GM18907 (cell line): ENCODE results near the gene S100A12.
"Not testable (repeated sequence)": the region's sequence is repeated elsewhere in the genome, so short reads cannot be mapped to it uniquely, and the experiment has no call there.

Experiments
- ATAC-seq: cut with Tn5 transposase; IDR thresholded peaks from one replicate; pipeline ENCODE4 v1.9.1; 2021; ENCODE audit warnings: mild to moderate bottlenecking, moderate library complexity; ENCODE audit not compliant: unreplicated experiment

Gene S100A12

GRCh38 chr1:153375511-153375910 is at the start of gene S100A12:
Gene S100A12 (minus strand): TSS chr1:153375621. CDS start chr1:153374592, 1,029 bp downstream.
- no peak for ATAC-seq

GRCh38 chr1:153422450-153423068 is 47.1 kb upstream of the S100A12 start:
- no peak for ATAC-seq

GRCh38 chr1:153420306-153420705 is 44.9 kb upstream of the S100A12 start:
- no peak for ATAC-seq

DNA sequence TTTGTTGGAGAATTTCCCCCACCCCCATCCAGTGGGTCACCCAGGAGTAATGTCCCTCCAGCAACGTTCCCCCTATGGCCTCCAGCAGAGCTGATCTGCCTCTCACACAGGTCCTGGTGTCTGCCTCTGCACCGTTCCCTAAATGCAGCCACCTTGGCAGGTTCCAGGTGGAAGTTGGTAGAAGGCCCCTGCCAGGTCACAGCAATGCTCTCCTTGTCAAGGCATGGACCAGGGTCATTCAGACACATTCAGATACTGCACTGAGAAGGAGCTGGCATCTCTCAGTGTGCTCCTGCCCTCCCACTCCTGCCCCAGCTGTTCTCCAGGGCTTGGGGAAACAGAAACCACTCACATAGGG is 44.0 kb upstream of the S100A12 start:
- not testable (repeated sequence) for ATAC-seq

DNA sequence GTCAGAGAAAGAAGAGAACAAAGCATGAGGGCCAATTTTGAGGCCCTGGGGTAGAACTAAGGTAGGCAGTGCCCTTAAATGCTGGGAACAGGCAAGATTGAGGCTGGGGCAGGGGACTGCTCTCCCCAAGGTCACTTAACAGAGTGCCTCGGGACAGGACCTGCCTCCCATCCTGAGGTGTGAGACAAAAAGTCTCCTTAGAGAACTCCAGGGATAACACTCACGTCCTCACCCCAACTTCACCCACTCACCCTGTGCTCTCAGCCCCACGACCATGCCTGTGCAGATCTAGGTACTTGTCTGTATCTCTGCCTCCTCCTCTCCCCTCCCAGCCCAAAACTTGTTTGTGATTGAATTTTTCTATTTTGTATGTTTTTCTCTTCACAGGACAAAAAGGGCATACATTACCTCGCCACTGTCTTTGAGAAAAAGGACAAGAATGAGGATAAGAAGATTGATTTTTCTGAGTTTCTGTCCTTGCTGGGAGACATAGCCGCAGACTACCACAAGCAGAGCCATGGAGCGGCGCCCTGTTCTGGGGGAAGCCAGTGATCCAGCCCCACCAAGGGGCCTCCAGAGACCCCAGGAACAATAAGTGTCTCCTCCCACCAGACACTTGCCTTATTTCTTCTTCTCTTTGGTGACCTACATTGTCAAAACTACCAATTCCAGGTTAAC is 43.5 kb upstream of the S100A12 start:
- ATAC-seq: not testable (repeated sequence)

- no peak for ATAC-seq
Observed at GRCh38 chr1:153417136-153417888, 41.9 kb upstream of the S100A12 start.

DNA sequence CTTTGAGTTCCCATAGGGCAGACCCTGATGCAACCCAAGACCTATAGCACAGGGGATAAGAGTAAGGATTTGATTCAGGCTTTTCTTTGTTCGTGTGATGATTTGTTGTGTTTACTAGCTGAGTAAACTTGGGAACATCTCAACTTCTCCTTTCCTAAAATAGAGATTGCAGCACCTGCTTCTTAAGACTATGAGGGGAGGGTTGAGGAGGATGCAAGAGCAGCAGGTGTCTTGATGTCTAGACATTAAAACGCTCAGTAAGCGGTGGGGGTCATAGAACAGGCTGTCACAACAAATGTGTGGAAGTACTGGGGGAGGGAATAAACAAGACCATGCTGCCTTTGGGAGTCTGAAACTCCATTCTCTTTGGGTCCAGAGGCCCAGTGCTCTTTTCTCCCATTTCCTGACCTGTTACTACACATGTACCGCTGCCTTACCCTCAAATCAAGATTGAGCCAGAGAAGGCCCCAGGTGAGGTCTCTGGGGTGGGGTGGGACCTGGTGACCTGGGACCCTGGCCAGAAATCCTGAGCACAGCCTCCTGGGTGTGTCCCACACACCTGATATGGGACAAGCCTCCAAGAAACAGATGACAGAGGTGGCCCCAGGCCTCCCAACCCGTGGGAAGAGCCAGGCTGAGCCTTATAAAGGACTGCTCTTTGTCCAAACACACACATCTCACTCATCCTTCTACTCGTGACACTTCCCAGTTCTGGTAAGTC is 40.6 kb upstream of the S100A12 start, which contains the start of gene S100A7A:
Gene S100A7A (plus strand): TSS at position 671 of the 721 bp plus-strand sequence. CDS start 1,563 bp downstream, outside the sequence.
- no peak for ATAC-seq

- ATAC-seq: not testable (repeated sequence)
Observed at GRCh38 chr1:153413961-153414360, 38.5 kb upstream of the S100A12 start.

- not testable (repeated sequence) for ATAC-seq
Observed at GRCh38 chr1:153407274-153407673, 31.9 kb upstream of the S100A12 start.

DNA sequence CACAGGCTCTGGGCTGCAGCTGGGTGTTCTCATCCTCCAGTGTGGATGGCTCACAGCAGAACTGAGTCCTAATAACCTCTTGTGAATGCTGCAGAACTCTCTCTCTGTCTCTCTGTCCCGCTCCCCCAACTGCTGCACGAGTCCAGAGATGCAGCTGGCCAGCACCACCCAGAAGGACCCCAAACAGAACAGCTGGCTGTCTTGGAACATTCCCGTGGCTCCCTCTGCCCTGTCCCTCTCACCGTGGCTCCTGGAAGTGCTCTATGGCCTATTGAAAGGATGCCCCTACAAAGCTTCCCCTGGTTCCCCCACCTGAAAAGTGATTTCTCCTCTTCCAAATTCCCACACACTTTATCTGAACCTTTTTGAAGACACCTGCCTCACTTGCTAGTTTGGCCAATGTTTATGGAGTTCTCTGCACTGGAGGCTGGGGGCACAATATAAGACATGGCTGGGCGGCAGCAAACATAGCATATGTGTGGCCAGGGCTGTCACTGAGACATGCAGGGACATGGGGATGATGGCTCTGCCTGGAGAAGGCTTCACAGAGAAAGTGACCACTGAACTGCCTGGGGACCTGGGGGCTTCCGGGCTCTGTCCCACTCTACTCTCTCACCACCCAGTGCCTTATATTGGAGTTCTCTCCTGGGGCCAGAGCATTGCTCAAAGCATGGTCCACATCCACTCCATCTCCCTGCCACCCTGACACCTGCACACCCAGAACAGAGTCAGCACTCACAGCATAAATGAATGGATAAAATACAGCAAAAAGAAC is 30.6 kb upstream of the S100A12 start:
- not testable (repeated sequence) for ATAC-seq

DNA sequence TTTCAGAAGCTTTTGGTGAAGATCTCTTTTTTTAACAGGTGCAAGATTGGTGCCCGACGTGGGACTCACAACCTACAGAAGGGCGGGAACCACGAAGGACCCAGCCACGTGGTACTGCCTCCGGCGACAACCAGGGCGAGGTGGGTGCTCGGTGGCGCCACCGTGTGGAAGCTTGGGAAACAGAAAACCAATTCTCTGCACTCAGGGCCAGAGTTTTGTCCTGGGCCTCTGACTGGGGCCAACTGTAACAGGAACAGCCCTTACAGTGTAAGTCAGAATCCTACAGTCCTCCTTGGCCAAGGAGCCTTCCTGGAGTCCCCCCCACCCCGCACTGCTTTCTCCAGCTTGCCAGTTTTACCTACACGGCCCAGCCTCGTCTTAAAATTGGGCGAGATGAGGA is 29.3 kb upstream of the S100A12 start:
- ATAC-seq: no peak

DNA sequence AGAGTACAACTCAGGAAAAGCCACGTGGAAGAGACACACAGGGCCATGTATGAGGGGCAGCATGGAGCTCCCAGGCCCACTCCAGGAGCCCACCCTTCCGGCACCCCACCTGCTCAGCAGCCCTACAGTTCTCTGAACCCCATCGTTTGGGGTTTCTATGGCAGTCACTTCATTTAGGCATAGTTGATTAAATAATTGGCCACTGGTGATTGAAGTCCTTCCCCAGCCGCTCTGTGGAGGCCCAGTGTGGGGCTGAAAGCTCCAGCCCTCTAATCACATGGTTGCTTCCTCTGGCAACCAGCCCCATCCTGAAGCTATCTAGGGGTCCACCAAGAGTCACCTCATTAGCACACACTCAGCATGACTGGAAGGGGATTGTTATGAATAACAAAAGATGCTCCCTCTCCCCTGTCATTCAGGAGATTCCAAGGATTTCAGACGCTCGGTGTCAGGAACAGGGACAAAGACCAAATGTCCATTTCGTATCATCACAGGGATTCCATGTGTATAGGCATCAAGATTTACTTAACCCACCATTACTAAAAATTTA is 28.7 kb upstream of the S100A12 start:
- no peak for ATAC-seq

GRCh38 chr1:153403421-153404085 is 28.1 kb upstream of the S100A12 start:
- ATAC-seq: no peak

GRCh38 chr1:153402226-153402625 is 26.8 kb upstream of the S100A12 start:
- ATAC-seq: no peak

DNA sequence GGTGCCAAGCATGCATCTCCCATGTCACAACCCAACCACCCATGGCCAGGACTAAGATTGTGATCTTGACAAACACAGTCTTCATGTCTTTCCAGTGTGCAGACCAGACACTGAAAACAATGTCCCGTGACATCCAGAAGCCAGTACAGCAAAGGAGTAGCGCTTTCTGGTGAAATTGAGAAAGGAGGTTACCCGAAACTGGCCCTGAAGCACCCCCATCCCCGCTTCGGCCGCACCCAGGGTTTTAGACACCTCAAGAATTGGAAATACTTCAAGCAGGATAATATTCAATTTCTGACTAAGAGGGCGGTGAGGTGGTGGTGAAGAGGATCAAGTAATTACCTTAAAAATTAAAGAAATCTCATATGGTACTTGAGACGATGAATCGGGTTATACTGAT is 26.0 kb upstream of the S100A12 start:
- no peak for ATAC-seq

DNA sequence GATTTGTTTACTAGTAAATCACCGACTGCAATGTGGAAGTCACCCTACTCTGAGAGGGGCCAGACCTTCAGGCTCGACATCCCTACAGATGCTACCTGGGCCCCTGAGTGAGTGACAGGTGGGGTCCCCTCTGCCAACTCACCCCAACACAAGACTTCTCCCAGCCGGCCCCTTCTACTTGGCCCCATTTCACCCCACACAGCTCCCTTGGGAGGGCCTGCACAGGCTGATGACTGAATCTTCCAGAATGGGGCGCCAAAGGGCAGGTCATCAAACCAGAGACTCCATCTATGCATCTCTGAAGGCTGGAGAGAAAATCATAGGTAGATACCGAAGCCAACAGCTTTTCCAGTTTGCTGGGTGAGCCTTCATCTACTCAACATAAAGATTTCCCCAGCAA is 24.8 kb upstream of the S100A12 start:
- ATAC-seq: no peak

DNA sequence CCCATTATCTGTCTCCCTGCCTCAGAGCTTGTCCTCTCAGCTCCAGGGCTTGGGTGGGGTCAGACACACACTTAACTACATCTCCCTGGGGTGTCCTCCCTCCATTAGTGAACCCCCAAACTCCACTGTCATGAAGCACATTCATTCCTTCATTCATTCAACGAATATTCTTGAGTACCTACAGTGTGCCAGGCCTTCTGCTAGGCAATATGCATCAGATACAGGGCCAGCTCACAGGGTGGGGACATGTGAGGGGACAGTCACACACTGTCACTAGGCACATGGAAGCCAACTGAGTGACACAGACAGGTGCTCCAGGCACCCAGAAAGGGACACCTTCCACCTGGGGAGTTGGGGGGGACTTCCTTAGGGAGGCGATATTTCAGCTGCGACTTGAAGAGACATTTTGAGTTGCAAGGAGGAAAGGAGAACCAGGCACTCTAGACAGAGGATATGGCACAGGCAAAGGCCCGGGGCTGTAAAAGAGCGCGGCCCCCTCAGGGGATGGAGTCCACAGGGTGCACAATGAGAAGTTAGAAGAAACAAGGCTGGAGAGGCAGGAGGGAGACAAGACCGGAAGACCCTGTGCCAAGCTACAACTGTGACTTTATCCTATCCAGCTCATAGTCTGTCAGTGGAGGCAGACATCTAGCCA is 24.1 kb upstream of the S100A12 start:
- no peak for ATAC-seq

GRCh38 chr1:153397924-153398651 is 22.7 kb upstream of the S100A12 start:
- no peak for ATAC-seq
